ENCODE results near the gene MRPL53. TPM values are rescaled to one million over a fixed set of nuclear protein-coding genes. Genes with fewer than 3 reads are reported as not detected.

MRPL53 gene
- total RNA-seq, 2 donors from 2014 or later = 20.1 to 88.2 TPM

GRCh38 chr2:74514368-74515270 is 42.1 kb upstream of the MRPL53 start, which contains the start of gene TLX2:
Gene TLX2, plus strand, starts transcription at chr2:74514450. Its CDS starts 357 bp downstream, at chr2:74514807.
- no peak for ATAC-seq

GRCh38 chr2:74513605-74514367 is 41.3 kb upstream of the MRPL53 start:
- Histone ChIP-seq H3K9me3 (no peaks in the 10 kb centered on the region), H3K27ac (no peak overlapping the region), H3K4me3 (no peak overlapping the region), H3K36me3 (replicated peaks in 1 of 2; ENCODE audit: insufficient read depth in 1 of 2, low read depth in 2 of 2) (no peaks in the 10 kb centered on the region), H3K4me1 (peaks cover 39% of the 10 kb centered on the region), H3K27me3 (peaks cover 0 to 68% of the 10 kb centered on the region in 2 donors)
- no peak for ATAC-seq
- intact Hi-C loops (cut with DNase I) = no loop called here
- WGBS, 2 donors = 6 to 17% methylated on average over 20 to 50 of the region's 52 CpGs
- TF ChIP-seq POLR2A (IDR thresholded peaks at IDR 0.05) = no peak
- TF ChIP-seq, protein P1, sequence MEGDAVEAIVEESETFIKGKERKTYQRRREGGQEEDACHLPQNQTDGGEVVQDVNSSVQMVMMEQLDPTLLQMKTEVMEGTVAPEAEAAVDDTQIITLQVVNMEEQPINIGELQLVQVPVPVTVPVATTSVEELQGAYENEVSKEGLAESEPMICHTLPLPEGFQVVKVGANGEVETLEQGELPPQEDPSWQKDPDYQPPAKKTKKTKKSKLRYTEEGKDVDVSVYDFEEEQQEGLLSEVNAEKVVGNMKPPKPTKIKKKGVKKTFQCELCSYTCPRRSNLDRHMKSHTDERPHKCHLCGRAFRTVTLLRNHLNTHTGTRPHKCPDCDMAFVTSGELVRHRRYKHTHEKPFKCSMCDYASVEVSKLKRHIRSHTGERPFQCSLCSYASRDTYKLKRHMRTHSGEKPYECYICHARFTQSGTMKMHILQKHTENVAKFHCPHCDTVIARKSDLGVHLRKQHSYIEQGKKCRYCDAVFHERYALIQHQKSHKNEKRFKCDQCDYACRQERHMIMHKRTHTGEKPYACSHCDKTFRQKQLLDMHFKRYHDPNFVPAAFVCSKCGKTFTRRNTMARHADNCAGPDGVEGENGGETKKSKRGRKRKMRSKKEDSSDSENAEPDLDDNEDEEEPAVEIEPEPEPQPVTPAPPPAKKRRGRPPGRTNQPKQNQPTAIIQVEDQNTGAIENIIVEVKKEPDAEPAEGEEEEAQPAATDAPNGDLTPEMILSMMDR (IDR thresholded peaks at IDR 0.05) = no peak
- DNase-seq = no peak

More at GRCh38 chr2:74514368-74515270, 42.1 kb upstream of the MRPL53 start, which contains the start of gene TLX2:
- intact Hi-C loops (cut with DNase I) = no loop called here
- Histone ChIP-seq H3K9me3 (no peaks in the 10 kb centered on the region), H3K27ac (no peak within 1 kb of the TSS), H3K27me3 (peaks cover 0 to 73% of the 10 kb centered on the region in 2 donors), H3K4me3 (no peak within 1 kb of the TSS), H3K36me3 (replicated peaks in 1 of 2; ENCODE audit: insufficient read depth in 1 of 2, low read depth in 2 of 2) (no peaks in the 10 kb centered on the region), H3K4me1 (peaks cover 39% of the 10 kb centered on the region)
- no peak for TF ChIP-seq POLR2A (IDR thresholded peaks at IDR 0.05)
- TF ChIP-seq, protein P1 (IDR thresholded peaks at IDR 0.05) = no peak
- 4 to 22% methylated on average over 15 to 72 of the region's 82 CpGs for WGBS, 2 donors
- DNase-seq = no peak

DNA sequence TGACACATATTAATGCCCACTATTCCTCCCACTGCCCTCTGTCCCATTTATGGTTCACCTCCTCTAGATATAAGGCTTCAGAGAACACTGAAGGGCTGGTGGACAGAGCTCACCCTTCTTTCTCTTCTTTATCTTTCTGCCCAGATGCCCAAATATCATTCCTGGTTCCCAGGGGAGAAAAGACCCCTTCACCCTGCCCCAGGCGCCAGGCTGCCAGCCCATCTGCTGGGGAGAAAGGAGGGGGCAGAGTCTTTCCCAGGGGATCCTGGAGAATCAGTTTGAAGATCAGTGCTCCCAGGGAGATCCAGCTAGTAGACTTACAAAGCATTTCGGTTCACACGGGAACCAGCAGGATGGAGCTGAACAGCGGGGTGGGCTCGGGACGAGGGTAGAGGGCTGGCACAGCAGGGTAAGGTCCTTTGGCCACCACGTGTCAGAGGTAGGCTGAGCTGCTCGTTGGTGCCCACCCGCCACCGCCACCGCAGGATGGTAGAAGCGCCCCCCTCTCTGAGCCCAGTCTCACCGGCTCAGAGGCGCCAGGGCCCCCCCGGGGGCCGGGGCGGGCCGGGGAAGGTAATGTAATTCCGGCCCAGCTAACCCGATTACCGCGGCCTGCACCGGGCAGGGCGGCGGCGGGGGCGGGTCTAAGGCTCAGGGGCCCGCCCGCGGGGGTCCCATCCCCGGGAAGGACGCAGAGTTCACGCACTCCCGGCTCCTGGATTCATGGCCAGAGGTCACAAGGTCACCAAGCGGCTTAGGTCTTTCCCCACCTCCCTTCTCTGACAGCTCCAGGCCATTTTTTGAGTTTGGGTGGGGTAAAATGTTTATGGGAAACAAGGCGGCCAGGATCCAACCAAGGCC is 40.5 kb upstream of the MRPL53 start:
- TF ChIP-seq, protein P1 (IDR thresholded peaks at IDR 0.05) = no peak
- TF ChIP-seq POLR2A (IDR thresholded peaks at IDR 0.05) = no peak
- Histone ChIP-seq H3K4me1 (peaks cover 44% of the 10 kb centered on the region), H3K9me3 (no peaks in the 10 kb centered on the region), H3K27me3 (peaks cover 0 to 62% of the 10 kb centered on the region in 2 donors), H3K4me3 (no peak overlapping the region), H3K36me3 (replicated peaks in 1 of 2; ENCODE audit: insufficient read depth in 1 of 2, low read depth in 2 of 2) (no peaks in the 10 kb centered on the region), H3K27ac (no peak overlapping the region)
- intact Hi-C loops (cut with DNase I) = no loop called here
- no peak for DNase-seq
- no peak for ATAC-seq
- 8 to 11% methylated on average over 16 to 32 of the region's 36 CpGs for WGBS, 2 donors

DNA sequence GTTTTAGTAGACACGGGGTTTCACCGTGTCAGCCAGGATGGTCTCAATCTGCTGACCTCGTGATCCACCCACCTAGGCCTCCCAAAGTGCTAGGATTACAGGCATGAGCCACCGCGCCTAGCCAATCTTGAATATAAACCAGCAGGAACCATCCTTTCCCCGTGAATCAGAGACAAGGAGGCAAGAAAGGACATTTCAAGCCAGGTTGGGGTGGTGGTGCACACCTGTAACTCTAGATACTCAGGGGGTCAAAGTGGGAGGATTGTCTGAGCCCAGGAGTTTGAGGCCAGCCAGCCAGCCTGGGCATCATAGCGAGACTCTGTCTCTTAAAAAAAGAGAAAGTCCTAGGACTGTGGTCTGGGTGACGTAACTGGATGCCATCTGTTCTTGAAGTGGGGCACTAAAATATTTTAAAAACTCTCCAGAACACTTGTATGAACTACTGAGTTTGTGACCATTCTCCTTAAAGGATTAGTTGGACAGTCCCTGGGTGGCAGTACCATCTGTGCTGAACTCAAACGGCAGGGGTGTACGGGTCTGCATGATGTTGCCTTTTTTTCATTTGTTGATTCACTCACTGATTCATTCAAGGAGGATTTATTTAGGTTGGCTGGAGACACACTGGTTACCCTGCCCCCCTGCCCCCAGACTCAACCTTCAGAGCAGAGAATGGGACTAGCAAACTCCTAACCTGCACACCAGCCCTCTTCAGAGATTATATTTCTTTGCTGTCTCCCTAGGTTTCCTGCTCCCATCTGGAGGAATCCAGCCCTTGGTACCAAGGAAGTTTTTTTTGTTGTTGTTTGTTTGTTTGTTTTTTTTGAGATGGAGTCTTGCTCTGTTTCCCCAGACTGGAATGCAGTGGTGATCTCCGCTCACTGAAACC is 38.9 kb upstream of the MRPL53 start:
- Histone ChIP-seq H3K4me3 (no peak overlapping the region), H3K27ac (no peak overlapping the region), H3K4me1 (peaks cover 46% of the 10 kb centered on the region), H3K9me3 (no peaks in the 10 kb centered on the region), H3K27me3 (peaks cover 0 to 47% of the 10 kb centered on the region in 2 donors), H3K36me3 (replicated peaks in 1 of 2; ENCODE audit: insufficient read depth in 1 of 2, low read depth in 2 of 2) (no peaks in the 10 kb centered on the region)
- ATAC-seq (no peak), DNase-seq (no peak)
- TF ChIP-seq, protein P1 (IDR thresholded peaks at IDR 0.05) = no peak
- TF ChIP-seq POLR2A (IDR thresholded peaks at IDR 0.05) = no peak
- WGBS, 2 donors = 28 to 37% methylated on average over 8 to 11 of the region's 11 CpGs
- intact Hi-C loops (cut with DNase I) = no loop called here

Measured in body of pancreas (tissue), 4 donors.